Measurements from ENCODE around the gene PRG2. TPM values are rescaled to one million over a fixed set of nuclear protein-coding genes. Genes with fewer than 3 reads are reported as not detected.
A peak's percentile ranks its signal among the peaks of the same experiment; 100 is the strongest.

Gene PRG2
- total RNA-seq, 3 donors from 2014 or later, result 0.24 TPM; not detected in 2

DNA sequence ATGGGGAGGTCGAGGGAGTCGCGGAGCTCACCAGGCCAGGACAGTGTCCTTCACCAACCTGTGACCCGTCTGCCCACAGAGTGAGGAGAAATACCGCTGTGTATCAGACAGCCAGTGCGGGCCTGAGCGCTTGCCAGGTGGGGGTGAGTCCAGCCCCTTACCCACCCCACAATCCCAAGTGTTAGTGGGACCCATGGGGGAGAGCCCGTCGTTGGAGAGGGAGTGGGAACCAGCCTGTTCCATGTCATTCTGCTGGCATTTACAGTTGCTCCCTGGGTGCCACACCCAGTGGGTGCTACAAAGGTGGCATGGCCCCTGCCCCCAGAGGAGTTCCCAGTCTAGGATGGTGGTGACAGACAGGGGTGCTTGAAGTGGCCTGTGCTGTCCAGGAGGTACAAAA lies 43.1 kb downstream of the PRG2 start:
- Histone ChIP-seq H3K4me3 (no peak overlapping the region), H3K4me1 (ENCODE audit: low read depth) (no peaks in the 10 kb centered on the region), H3K36me3 (ENCODE audit: low read depth) (no peaks in the 10 kb centered on the region), H3K9me3 (no peaks in the 10 kb centered on the region)
- DNase-seq (no peak), ATAC-seq (no peak)
- intact Hi-C loops (cut with DNase I, micrococcal nuclease), result loop anchor here in 1 of 2 donors (10.0 kb wide), 1 partner anchor 297 kb away; the partner anchor contains the start of gene YPEL4
- TF ChIP-seq, protein P1, sequence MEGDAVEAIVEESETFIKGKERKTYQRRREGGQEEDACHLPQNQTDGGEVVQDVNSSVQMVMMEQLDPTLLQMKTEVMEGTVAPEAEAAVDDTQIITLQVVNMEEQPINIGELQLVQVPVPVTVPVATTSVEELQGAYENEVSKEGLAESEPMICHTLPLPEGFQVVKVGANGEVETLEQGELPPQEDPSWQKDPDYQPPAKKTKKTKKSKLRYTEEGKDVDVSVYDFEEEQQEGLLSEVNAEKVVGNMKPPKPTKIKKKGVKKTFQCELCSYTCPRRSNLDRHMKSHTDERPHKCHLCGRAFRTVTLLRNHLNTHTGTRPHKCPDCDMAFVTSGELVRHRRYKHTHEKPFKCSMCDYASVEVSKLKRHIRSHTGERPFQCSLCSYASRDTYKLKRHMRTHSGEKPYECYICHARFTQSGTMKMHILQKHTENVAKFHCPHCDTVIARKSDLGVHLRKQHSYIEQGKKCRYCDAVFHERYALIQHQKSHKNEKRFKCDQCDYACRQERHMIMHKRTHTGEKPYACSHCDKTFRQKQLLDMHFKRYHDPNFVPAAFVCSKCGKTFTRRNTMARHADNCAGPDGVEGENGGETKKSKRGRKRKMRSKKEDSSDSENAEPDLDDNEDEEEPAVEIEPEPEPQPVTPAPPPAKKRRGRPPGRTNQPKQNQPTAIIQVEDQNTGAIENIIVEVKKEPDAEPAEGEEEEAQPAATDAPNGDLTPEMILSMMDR (IDR thresholded peaks at IDR 0.05), result no peak

DNA sequence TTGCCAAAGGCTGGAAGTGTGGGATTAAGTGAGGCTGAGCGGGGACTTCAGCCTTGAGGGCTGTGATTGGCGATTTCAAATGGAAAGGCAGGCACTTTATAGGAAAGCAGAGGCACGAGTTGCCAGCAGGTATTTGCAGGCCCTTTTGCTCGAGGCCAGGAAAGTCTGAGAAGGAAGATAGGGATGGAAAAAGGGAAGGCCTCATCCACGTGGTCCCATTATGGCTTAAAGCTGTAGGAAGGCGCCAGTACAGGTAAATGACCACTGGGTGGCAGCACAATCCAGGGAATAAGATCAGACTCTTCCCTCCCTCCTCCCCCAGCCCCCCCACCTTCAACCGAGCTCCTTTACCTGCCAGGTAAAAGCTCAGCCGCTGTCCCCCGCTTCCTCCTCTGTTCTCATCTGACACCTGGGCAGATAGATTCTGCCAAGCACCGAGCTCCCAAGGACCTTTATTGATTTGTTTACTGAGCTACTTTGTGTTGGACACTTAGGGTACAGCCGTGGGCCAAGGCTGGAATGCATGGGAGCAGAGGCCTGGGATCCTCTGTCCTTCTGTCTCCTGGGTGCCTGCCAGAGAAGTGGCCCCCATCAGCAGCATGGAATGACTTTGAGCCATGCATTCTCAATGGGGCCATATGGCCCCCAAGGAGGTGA lies 44.8 kb downstream of the PRG2 start:
- peak; percentile 91 for ATAC-seq
- TF ChIP-seq, protein P1 (IDR thresholded peaks at IDR 0.05), result peak; percentile 68
- peak in 2 of 3 donors; percentile 71 to 92 for DNase-seq
- intact Hi-C loops (cut with DNase I, micrococcal nuclease), result loop anchor here in 1 of 2 donors (10.0 kb wide), 1 partner anchor 299 kb away; the partner anchor contains the start of gene YPEL4
- no peaks in the 10 kb centered on the region for H3K36me3 ChIP-seq (ENCODE audit: low read depth)
- H3K9me3 ChIP-seq, result no peaks in the 10 kb centered on the region
- no peak overlapping the region for H3K4me3 ChIP-seq
- H3K4me1 ChIP-seq (ENCODE audit: low read depth), result no peaks in the 10 kb centered on the region

DNA sequence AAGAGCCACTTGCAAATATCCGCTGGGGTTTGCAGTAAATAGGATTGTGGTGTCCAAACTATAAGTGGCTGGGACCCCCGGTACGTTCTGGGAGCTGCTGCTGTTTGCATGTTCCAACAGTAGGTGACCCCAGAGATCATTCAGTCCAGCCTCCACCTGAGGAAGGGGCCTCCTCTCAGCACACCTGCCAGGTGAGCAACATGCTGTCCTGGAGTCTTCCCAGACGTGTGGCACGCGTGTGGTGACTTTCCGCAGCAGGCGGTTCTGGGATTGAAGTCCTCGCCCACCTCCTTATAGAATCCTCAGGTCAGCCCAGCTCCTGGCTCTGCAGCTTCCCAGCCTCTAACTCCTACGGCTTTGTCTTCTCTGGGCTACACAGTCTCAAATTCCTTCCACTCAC lies 45.6 kb downstream of the PRG2 start:
- no peaks in the 10 kb centered on the region for H3K4me1 ChIP-seq (ENCODE audit: low read depth)
- ATAC-seq, result no peak
- DNase-seq, result no peak
- H3K36me3 ChIP-seq (ENCODE audit: low read depth), result no peaks in the 10 kb centered on the region
- H3K4me3 ChIP-seq, result no peak overlapping the region
- TF ChIP-seq, protein P1 (IDR thresholded peaks at IDR 0.05), result no peak
- H3K9me3 ChIP-seq, result no peaks in the 10 kb centered on the region
- intact Hi-C loops (cut with DNase I, micrococcal nuclease), result loop anchor here in 1 of 2 donors (10.0 kb wide), 1 partner anchor 300 kb away; the partner anchor contains the start of gene YPEL4

GRCh38 chr11:57343825-57344224 lies 46.6 kb downstream of the PRG2 start:
- no peaks in the 10 kb centered on the region for H3K9me3 ChIP-seq
- no peaks in the 10 kb centered on the region for H3K36me3 ChIP-seq (ENCODE audit: low read depth)
- DNase-seq, result no peak
- no peaks in the 10 kb centered on the region for H3K4me1 ChIP-seq (ENCODE audit: low read depth)
- no peak for ATAC-seq
- intact Hi-C loops (cut with DNase I, micrococcal nuclease), result loop anchor here in 1 of 2 donors (10.0 kb wide), 1 partner anchor 301 kb away; the partner anchor contains the start of gene YPEL4
- TF ChIP-seq, protein P1 (IDR thresholded peaks at IDR 0.05), result no peak
- no peak overlapping the region for H3K4me3 ChIP-seq

GRCh38 chr11:57342702-57343101 lies 47.7 kb downstream of the PRG2 start:
- intact Hi-C loops (cut with DNase I, micrococcal nuclease), result loop anchor here in 1 of 2 donors (10.0 kb wide), 1 partner anchor 302 kb away; the partner anchor contains the start of gene YPEL4
- Histone ChIP-seq H3K9me3 (no peaks in the 10 kb centered on the region), H3K4me1 (ENCODE audit: low read depth) (no peaks in the 10 kb centered on the region), H3K4me3 (no peak overlapping the region), H3K36me3 (ENCODE audit: low read depth) (no peaks in the 10 kb centered on the region)
- TF ChIP-seq, protein P1 (IDR thresholded peaks at IDR 0.05), result no peak
- DNase-seq (no peak), ATAC-seq (no peak)
